Epithelial cell of esophagus (primary cell): ENCODE results near the gene JSRP1.

Experiments used
- DNase-seq: peaks from one replicate; pipeline ENCODE4 v3.0.0; 2010; ENCODE audit warnings: low read depth
- H3K4me3 ChIP-seq: 2 replicates; pipeline ENCODE4 v1.5.1; 2011; ENCODE audit warnings: mild to moderate bottlenecking, low read length, control low read depth
- CTCF ChIP-seq: IDR thresholded peaks from 2 replicates; pipeline ENCODE4 v1.5.1; 2011; ENCODE audit warnings: low read depth, mild to moderate bottlenecking, low read length, control low read depth, inconsistent platforms; ENCODE audit not compliant: insufficient read depth; ENCODE audit errors: missing control alignments

JSRP1 gene

GRCh38 chr19:2237869-2238153 lies 18.4 kb downstream of the JSRP1 start:
- TF ChIP-seq CTCF: no peak
- DNase-seq: no peak
- peak overlapping the region; percentile 81 for H3K4me3 ChIP-seq

- no peak for DNase-seq
- H3K4me3 ChIP-seq: peak overlapping the region; percentile 81
- no peak for TF ChIP-seq CTCF
These were observed 19.0 kb downstream of the JSRP1 start for GRCh38 chr19:2237051-2237868.

GRCh38 chr19:2236314-2237050 lies 19.7 kb downstream of the JSRP1 start, which contains the start of the genes PLEKHJ1 and SF3A2:
TSS of gene PLEKHJ1 (minus strand) at chr19:2236329. CDS start at chr19:2236248, 81 bp downstream.
TSS of gene SF3A2 (plus strand) at chr19:2236824. CDS start at chr19:2243419, 6,595 bp downstream.
- DNase-seq: peak; percentile 97
- TF ChIP-seq CTCF: peak; percentile 71
- H3K4me3 ChIP-seq: peak within 1 kb of the TSS; percentile 81

GRCh38 chr19:2236064-2236313 lies 20.2 kb downstream of the JSRP1 start:
- no peak for DNase-seq
- peak overlapping the region; percentile 81 for H3K4me3 ChIP-seq
- no peak for TF ChIP-seq CTCF

- no peak for TF ChIP-seq CTCF
- H3K4me3 ChIP-seq: peak overlapping the region; percentile 81
- no peak for DNase-seq
These were observed 20.7 kb downstream of the JSRP1 start for GRCh38 chr19:2235381-2236063.

GRCh38 chr19:2234996-2235380 lies 21.2 kb downstream of the JSRP1 start:
- peak; percentile 38 for DNase-seq
- peak overlapping the region; percentile 81 for H3K4me3 ChIP-seq
- no peak for TF ChIP-seq CTCF
